Keratinocyte (primary cell): ENCODE measurements around the gene SOCS3.

ENCODE experiments used
- EZH2 ChIP-seq: IDR thresholded peaks from one replicate; pipeline ENCODE4 v1.6.1; 2012; ENCODE audit warnings: inconsistent platforms, mild to moderate bottlenecking, low read length, moderate library complexity
- TF ChIP-seq, protein P1 (sequence below), 3 experiments: IDR thresholded peaks in 1 of 3; conservative IDR thresholded peaks in 1 of 3; optimal IDR thresholded peaks in 1 of 3; 2 replicates in 2 of 3; 3 replicates in 1 of 3; pipeline versions ENCODE3 to v1.5.1; 2011; ENCODE audit warnings: low read length in 3 of 3, mild to moderate bottlenecking in 3 of 3, moderate library complexity in 2 of 3, control low read depth in 1 of 3, inconsistent platforms in 1 of 3; ENCODE audit not compliant: insufficient read depth in 2 of 3; ENCODE audit errors: extremely low read depth in 1 of 3

DNA sequence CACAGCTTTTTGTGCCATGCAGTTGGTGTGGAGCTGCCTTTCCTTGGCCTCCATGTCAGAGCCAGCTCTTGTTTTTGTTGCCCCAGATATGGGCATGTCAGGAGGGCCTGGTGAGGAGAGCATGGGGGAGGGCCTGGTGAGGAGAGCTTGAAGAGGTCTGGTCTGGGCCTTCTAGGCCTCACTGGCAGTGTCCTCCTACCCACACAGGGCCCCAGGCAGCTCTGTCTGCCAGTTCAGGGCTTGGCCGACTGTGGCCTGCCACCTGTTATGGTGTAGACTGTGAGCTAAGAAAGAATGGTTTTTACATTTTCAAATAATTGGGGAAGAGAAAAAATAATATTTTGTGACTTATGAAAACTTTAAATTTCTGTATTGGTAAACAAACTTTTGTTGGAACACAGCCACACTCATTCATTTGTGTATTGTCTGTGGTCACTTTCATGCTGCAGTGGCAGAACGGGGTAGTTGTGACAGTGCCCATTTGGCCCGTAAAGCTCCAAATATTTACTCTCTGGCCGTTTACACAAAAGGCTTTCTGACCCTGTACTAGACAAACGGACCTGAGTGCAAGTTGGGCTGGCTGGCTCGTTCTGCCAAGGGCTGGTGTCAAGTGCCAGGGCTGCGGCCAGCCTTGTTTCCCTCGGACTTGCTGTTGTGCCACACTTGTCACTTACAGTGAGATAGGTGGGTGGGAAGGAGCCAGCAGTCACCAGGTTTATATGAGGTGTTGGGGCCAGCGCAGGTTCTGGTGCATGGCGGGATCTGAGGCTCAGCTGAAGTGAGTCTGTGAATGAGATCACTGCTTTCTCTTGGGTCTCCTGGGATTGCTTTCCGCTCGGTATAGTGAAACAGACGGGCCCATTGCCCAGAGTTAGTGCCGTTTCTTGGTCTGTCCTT lies 36.8 kb upstream of the SOCS3 start:
- TF ChIP-seq, protein P1, sequence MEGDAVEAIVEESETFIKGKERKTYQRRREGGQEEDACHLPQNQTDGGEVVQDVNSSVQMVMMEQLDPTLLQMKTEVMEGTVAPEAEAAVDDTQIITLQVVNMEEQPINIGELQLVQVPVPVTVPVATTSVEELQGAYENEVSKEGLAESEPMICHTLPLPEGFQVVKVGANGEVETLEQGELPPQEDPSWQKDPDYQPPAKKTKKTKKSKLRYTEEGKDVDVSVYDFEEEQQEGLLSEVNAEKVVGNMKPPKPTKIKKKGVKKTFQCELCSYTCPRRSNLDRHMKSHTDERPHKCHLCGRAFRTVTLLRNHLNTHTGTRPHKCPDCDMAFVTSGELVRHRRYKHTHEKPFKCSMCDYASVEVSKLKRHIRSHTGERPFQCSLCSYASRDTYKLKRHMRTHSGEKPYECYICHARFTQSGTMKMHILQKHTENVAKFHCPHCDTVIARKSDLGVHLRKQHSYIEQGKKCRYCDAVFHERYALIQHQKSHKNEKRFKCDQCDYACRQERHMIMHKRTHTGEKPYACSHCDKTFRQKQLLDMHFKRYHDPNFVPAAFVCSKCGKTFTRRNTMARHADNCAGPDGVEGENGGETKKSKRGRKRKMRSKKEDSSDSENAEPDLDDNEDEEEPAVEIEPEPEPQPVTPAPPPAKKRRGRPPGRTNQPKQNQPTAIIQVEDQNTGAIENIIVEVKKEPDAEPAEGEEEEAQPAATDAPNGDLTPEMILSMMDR (optimal IDR thresholded peaks at IDR 0.05 in 1 of 3, IDR thresholded peaks at IDR 0.05 in 1 of 3, conservative IDR thresholded peaks at IDR 0.05 in 1 of 3; ENCODE audit: extremely low read depth in 1 of 3, insufficient read depth in 2 of 3, low read length in 3 of 3): no peak
- no peak for TF ChIP-seq EZH2
